ENCODE measurements around the gene ITPR3.

GRCh38 chr6:33696548-33697518 is 75.7 kb downstream of the ITPR3 start:
- TF ChIP-seq POLR2A (IDR thresholded peaks at IDR 0.05) (no peak), CTCF (IDR thresholded peaks at IDR 0.05) (no peak)
